ENCODE results near the gene POTEI.
A peak's percentile ranks its signal among the peaks of the same experiment; 100 is the strongest.
"Not testable (repeated sequence)": the region's sequence is repeated elsewhere in the genome, so short reads cannot be mapped to it uniquely, and the experiment has no call there.

POTEI gene

DNA sequence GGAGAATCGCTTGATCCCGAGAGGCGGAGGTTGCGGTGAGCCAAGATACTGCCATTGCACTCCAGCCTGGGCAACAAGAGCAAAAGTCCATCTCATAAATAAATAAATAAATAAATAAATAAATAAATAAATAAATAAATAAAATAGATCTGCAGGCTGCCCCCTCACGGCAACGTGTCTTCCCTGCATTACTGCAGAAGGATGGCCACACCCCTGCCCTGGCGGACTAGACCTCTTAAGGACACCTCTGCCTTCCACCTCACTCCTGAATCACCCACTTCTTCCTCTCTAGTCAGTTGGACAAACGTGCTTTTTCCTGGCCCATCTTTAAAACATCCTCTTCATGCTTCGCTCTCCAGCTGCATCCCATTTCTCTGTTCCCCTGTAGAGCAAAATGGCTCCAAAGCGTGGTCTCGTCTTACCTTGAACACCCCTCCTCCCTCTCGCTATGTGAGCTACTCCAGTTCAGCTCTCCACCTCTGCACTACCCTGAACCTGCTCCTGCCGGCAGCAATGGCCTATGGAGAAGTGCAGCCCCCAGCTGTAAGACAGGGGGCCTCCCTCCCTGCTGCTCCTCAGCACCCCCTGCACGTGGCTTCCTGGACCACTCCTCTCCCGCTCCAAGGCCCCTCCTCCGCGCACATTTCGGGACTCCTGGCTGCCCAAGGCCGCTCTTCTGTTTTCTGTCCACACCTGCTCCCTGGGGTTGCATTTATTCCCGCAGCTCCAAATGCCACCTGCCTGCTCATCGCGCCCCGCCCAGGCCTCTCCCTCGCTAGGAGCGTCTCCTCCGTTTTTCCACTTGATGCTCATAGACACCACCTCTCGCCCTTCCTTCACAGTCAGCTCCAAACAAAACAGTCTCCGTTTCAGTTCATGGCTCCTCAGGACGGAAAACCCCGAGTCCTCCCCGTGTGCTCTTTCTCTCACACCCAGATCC is 1.9 kb upstream of the POTEI start:
- DNase-seq (ENCODE audit: extremely low spot score); POLR2A ChIA-PET; CTCF ChIA-PET: not testable (repeated sequence)

- not testable (repeated sequence) for DNase-seq (ENCODE audit: extremely low spot score)
Observed at GRCh38 chr2:130491073-130491472, 18.1 kb downstream of the POTEI start.

GRCh38 chr2:130455413-130455812 is 53.7 kb downstream of the POTEI start:
- POLR2A ChIA-PET; CTCF ChIA-PET; DNase-seq (ENCODE audit: extremely low spot score): not testable (repeated sequence)

More at GRCh38 chr2:130491073-130491472, 18.1 kb downstream of the POTEI start:
- POLR2A ChIA-PET, CTCF ChIA-PET: not testable (repeated sequence)

DNA sequence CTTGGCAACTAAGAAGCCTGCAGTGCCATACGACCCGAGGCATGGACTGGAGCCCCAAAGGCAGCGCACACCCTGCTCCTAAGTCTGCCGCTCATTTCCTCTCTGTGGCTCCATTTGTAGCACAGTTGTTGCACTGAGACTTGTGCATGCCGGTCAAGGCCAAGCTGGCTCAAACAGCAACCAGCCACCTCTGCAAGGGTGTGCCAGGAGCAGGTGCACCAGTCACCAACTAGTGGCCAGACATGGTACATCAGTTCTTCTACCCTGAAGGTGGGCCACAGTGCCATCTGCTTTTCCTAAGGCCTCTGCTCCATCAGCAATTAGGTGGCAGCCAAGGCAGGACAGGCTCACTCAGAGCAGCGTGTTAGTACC is 54.4 kb downstream of the POTEI start:
- POLR2A ChIA-PET; CTCF ChIA-PET; DNase-seq (ENCODE audit: extremely low spot score): not testable (repeated sequence)

- POLR2A ChIA-PET, CTCF ChIA-PET: not testable (repeated sequence)
- peak; percentile 0 for DNase-seq (ENCODE audit: extremely low spot score)
Observed at GRCh38 chr2:130453955-130454711, 55.0 kb downstream of the POTEI start.

DNA sequence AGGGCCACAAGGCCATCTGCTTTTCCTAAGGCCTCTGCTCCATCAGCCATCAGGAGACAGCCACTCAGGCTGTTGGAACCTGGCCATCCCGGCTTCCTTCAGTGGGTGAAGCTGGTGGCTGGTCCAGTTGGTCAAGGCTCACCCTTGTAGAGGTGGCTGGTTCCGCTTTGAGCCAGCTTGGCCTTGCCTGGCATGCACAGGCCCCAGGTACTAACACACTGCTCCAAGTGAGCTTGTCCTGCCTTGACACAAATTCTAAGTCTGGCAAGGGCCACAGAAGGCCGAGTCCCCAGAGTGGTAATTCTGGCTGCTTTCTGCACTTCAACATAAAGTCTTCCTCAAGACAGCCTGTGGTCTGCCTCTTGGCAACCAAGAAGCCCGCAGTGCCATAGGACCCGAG is 56.2 kb downstream of the POTEI start:
- CTCF ChIA-PET; DNase-seq (ENCODE audit: extremely low spot score); POLR2A ChIA-PET: not testable (repeated sequence)

DNA sequence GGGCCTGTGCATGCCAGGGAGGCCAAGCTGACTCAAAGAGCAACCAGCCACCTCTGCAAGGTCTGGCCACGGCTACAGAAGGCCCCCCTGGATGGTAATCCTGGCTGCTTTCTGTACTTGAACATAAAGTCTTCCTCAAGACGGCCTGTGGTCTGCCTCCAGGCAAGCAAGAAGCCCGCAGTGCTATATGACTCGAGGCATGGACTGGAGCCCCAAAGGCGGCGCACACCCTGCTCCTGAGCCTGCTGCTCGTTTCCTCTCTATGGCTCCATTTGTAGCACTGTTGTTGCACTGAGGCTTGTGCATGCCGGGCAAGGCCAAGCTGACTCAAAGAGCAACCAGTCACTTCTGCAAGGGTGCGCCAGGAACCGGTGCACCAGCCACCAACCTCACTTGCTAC is 57.3 kb downstream of the POTEI start:
- CTCF ChIA-PET; DNase-seq (ENCODE audit: extremely low spot score); POLR2A ChIA-PET: not testable (repeated sequence)

GRCh38 chr2:130451278-130451677 is 57.9 kb downstream of the POTEI start:
- DNase-seq (ENCODE audit: extremely low spot score); CTCF ChIA-PET; POLR2A ChIA-PET: not testable (repeated sequence)

- POLR2A ChIA-PET; DNase-seq (ENCODE audit: extremely low spot score); CTCF ChIA-PET: not testable (repeated sequence)
Observed at GRCh38 chr2:130450366-130450765, 58.8 kb downstream of the POTEI start.

DNA sequence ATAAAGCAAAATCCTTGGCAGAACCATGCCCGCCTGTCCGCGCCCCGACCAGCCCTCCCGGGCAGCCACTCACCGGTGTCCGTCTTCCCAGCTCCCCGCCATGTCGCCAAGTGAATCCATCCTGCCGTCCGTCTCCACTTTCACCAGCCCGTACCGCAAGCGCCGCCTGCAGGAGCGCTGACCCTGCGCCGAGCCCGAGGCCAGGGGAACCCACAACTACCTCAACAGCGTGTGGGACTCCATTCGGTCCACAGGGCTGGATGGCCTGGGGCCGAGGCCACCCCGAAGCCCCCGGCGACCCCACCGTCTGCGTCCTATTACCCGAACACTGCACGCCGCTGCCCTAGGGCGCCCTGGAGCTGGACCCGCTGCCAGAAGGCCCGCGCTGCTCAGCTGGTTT is 81.5 kb downstream of the POTEI start:
- TF ChIP-seq, protein P1, sequence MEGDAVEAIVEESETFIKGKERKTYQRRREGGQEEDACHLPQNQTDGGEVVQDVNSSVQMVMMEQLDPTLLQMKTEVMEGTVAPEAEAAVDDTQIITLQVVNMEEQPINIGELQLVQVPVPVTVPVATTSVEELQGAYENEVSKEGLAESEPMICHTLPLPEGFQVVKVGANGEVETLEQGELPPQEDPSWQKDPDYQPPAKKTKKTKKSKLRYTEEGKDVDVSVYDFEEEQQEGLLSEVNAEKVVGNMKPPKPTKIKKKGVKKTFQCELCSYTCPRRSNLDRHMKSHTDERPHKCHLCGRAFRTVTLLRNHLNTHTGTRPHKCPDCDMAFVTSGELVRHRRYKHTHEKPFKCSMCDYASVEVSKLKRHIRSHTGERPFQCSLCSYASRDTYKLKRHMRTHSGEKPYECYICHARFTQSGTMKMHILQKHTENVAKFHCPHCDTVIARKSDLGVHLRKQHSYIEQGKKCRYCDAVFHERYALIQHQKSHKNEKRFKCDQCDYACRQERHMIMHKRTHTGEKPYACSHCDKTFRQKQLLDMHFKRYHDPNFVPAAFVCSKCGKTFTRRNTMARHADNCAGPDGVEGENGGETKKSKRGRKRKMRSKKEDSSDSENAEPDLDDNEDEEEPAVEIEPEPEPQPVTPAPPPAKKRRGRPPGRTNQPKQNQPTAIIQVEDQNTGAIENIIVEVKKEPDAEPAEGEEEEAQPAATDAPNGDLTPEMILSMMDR (IDR thresholded peaks at IDR 0.05; ENCODE audit: control extremely low read depth, extremely low read depth, low read depth, missing control alignments), result peak; percentile 49
- CTCF ChIA-PET; DNase-seq (ENCODE audit: extremely low spot score): not testable (repeated sequence)
- POLR2A ChIA-PET, result interaction anchor here (0.7 kb wide), 1 partner anchor 86 kb away, joined by 3 read pairs; a partner anchor contains a TSS

DNA sequence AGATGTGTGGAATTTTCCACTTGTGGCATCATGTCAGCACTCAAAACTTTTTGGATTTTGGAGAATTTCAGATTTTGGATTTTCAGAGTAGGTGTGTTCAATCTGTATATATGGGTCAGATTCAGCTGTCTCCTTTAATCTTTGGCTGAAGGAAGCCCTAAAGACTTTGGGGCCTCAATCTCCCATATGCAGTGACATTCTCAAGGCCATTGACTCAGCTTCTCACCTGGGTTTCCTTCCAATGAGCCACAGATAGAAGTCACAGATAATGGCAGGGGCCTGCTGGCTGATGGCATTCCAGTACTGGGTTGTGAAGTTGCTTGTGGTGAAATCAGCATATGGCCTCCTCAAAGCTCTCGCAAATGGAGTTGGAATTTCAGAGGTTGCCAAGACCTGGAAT is 90.3 kb downstream of the POTEI start:
- POLR2A ChIA-PET; DNase-seq (ENCODE audit: extremely low spot score); CTCF ChIA-PET: not testable (repeated sequence)

GRCh38 chr2:130416693-130417092 is 92.4 kb downstream of the POTEI start:
- POLR2A ChIA-PET; DNase-seq (ENCODE audit: extremely low spot score); CTCF ChIA-PET: not testable (repeated sequence)
